ENCODE measurements around the gene TFF2. TPM values are rescaled to one million over a fixed set of nuclear protein-coding genes. Genes with fewer than 3 reads are reported as not detected.

Gene TFF2
- total RNA-seq, 1 experiment from 2014 or later: 1.1 TPM

DNA sequence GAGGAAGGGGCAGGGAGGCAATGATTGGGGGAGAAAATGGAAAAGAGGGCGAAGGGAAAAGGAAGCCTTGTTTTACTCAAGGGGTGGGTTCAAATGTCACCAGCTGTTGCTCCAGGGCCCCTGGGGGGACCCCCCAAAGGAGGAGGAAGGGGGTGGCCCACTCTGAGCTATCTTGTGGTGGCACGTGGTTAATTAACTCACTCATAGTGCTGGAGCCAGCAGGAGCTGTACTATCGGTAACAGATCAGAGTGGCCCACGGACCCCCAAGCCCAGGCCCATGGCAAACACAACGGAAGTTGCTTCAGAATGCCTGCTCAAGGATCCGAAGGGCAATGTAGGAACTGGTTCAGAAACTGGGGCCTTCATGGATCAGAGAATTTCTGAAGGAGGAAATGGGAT is 7.2 kb downstream of the TFF2 start:
- TF ChIP-seq SIN3A (IDR thresholded peaks at IDR 0.05; ENCODE audit: borderline replicate concordance, insufficient read depth, low read depth, low read length) (no peak), TCF7L2 (IDR thresholded peaks at IDR 0.05; ENCODE audit: low read depth, low read length) (no peak), POLR2AphosphoS5 (IDR thresholded peaks at IDR 0.05; ENCODE audit: low read depth, low read length) (no peak)
- TF ChIP-seq, protein P1, sequence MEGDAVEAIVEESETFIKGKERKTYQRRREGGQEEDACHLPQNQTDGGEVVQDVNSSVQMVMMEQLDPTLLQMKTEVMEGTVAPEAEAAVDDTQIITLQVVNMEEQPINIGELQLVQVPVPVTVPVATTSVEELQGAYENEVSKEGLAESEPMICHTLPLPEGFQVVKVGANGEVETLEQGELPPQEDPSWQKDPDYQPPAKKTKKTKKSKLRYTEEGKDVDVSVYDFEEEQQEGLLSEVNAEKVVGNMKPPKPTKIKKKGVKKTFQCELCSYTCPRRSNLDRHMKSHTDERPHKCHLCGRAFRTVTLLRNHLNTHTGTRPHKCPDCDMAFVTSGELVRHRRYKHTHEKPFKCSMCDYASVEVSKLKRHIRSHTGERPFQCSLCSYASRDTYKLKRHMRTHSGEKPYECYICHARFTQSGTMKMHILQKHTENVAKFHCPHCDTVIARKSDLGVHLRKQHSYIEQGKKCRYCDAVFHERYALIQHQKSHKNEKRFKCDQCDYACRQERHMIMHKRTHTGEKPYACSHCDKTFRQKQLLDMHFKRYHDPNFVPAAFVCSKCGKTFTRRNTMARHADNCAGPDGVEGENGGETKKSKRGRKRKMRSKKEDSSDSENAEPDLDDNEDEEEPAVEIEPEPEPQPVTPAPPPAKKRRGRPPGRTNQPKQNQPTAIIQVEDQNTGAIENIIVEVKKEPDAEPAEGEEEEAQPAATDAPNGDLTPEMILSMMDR (IDR thresholded peaks at IDR 0.05): no peak
- TF ChIP-seq, protein P2, sequence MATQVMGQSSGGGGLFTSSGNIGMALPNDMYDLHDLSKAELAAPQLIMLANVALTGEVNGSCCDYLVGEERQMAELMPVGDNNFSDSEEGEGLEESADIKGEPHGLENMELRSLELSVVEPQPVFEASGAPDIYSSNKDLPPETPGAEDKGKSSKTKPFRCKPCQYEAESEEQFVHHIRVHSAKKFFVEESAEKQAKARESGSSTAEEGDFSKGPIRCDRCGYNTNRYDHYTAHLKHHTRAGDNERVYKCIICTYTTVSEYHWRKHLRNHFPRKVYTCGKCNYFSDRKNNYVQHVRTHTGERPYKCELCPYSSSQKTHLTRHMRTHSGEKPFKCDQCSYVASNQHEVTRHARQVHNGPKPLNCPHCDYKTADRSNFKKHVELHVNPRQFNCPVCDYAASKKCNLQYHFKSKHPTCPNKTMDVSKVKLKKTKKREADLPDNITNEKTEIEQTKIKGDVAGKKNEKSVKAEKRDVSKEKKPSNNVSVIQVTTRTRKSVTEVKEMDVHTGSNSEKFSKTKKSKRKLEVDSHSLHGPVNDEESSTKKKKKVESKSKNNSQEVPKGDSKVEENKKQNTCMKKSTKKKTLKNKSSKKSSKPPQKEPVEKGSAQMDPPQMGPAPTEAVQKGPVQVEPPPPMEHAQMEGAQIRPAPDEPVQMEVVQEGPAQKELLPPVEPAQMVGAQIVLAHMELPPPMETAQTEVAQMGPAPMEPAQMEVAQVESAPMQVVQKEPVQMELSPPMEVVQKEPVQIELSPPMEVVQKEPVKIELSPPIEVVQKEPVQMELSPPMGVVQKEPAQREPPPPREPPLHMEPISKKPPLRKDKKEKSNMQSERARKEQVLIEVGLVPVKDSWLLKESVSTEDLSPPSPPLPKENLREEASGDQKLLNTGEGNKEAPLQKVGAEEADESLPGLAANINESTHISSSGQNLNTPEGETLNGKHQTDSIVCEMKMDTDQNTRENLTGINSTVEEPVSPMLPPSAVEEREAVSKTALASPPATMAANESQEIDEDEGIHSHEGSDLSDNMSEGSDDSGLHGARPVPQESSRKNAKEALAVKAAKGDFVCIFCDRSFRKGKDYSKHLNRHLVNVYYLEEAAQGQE (IDR thresholded peaks at IDR 0.05; ENCODE audit: insufficient read depth in 1 of 2, low read depth in 2 of 2, low read length in 1 of 2): no peak
- ATAC-seq: no peak
- Histone ChIP-seq H3K27me3 (ENCODE audit: control insufficient read depth, insufficient read depth, low read length) (no peaks in the 10 kb centered on the region), H3K4me1 (ENCODE audit: control insufficient read depth, insufficient read depth, low read length) (no peaks in the 10 kb centered on the region), H3K4me3 (ENCODE audit: low read depth in 2 of 2, low read length in 2 of 2) (no peak overlapping the region), H3K9me3 (ENCODE audit: control insufficient read depth, insufficient read depth, low read depth, low read length) (no peaks in the 10 kb centered on the region), H3K36me3 (ENCODE audit: control insufficient read depth, insufficient read depth, low read length) (no peaks in the 10 kb centered on the region), H3K27ac (ENCODE audit: low read length) (no peak overlapping the region)
- no peak for DNase-seq (ENCODE audit: low read depth, low spot score)
- BruUV-seq (replicated peaks): no TSS peak
- ChIA-PET CTCF (no interaction called here), POLR2A (no interaction called here)
- intact Hi-C loops (cut with micrococcal nuclease; ENCODE audit: unreplicated experiment) (no loop called here), in situ Hi-C loops (cut with HindIII; ENCODE audit: low pct_unique_long_range_greater_than_20kb, low sequenced_read_pairs) (no loop called here)

DNA sequence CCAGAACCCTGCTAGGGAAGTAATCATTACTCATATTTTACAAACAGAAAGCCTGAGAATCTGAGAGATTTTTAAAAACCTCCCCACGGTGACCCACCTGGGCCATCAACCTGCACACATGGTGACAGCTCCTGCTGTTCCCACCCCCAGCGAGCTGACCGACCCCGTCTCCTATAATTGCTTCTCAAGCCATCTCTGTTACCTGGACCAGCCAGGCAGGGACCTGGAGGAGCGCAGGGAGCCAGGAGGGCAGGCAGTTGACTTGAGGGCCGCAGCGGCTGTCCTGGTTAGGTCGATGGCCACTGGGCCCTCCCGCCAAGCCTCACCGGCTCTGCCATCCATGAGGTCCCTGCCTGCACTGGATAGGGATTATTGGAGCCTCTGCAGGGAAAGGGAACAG is 7.7 kb downstream of the TFF2 start:
- Histone ChIP-seq H3K36me3 (ENCODE audit: control insufficient read depth, insufficient read depth, low read length) (no peaks in the 10 kb centered on the region), H3K4me3 (ENCODE audit: low read depth in 2 of 2, low read length in 2 of 2) (no peak overlapping the region), H3K27ac (ENCODE audit: low read length) (no peak overlapping the region), H3K4me1 (ENCODE audit: control insufficient read depth, insufficient read depth, low read length) (no peaks in the 10 kb centered on the region), H3K27me3 (ENCODE audit: control insufficient read depth, insufficient read depth, low read length) (no peaks in the 10 kb centered on the region), H3K9me3 (ENCODE audit: control insufficient read depth, insufficient read depth, low read depth, low read length) (no peaks in the 10 kb centered on the region)
- BruUV-seq (replicated peaks): no TSS peak
- intact Hi-C loops (cut with micrococcal nuclease; ENCODE audit: unreplicated experiment): no loop called here
- CTCF ChIA-PET: no interaction called here
- ATAC-seq: no peak
- POLR2A ChIA-PET: no interaction called here
- DNase-seq (ENCODE audit: low read depth, low spot score): no peak
- TF ChIP-seq TCF7L2 (IDR thresholded peaks at IDR 0.05; ENCODE audit: low read depth, low read length): no peak
- TF ChIP-seq POLR2AphosphoS5 (IDR thresholded peaks at IDR 0.05; ENCODE audit: low read depth, low read length): no peak
- in situ Hi-C loops (cut with HindIII; ENCODE audit: low pct_unique_long_range_greater_than_20kb, low sequenced_read_pairs): no loop called here

DNA sequence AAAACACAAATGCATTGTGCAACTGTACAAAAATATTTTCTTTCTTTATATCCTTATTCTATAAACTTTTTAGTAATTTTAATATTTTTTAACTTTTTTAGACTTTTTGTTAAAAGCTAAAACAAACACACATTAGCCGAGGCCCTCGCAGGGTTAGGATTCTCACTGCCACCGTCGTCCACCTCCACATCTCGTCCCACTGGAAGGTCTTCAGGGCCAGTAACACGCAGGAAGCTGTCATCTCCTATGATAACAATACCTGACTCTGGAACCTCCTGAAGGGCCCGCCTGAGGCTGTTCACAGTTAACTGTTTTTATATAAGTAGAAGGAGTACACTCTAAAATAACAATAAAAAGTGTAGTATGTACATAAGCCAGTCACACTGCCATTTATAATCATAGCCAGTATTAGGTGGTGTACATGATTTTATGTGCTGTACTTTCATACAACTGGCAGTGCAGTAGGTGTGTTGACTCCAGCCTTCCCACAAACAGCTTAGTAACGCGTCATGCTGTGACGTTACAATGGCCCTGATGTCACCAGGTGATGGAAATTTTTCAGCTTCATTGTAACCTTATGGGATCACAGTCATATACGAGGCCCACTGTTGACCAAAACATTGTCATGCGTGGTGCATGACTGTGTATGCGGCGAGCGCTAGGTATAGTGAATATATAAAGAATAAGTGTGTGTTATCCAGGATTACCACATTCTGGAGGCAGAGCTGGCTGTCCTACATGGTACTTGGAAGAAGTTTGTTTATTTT is 8.8 kb downstream of the TFF2 start:
- no peak overlapping the region for H3K4me3 ChIP-seq (ENCODE audit: low read depth in 2 of 2, low read length in 2 of 2)
- ChIA-PET POLR2A (no interaction called here), CTCF (no interaction called here)
- ATAC-seq (no peak), DNase-seq (ENCODE audit: low read depth, low spot score) (no peak)
- H3K27me3 ChIP-seq (ENCODE audit: control insufficient read depth, insufficient read depth, low read length): no peaks in the 10 kb centered on the region
- H3K36me3 ChIP-seq (ENCODE audit: control insufficient read depth, insufficient read depth, low read length): no peaks in the 10 kb centered on the region
- no peak overlapping the region for H3K27ac ChIP-seq (ENCODE audit: low read length)
- no peaks in the 10 kb centered on the region for H3K4me1 ChIP-seq (ENCODE audit: control insufficient read depth, insufficient read depth, low read length)
- intact Hi-C loops (cut with micrococcal nuclease; ENCODE audit: unreplicated experiment): no loop called here
- TF ChIP-seq SIN3A (IDR thresholded peaks at IDR 0.05; ENCODE audit: borderline replicate concordance, insufficient read depth, low read depth, low read length) (no peak), TCF7L2 (IDR thresholded peaks at IDR 0.05; ENCODE audit: low read depth, low read length) (no peak), POLR2AphosphoS5 (IDR thresholded peaks at IDR 0.05; ENCODE audit: low read depth, low read length) (no peak)
- TF ChIP-seq, protein P2 (IDR thresholded peaks at IDR 0.05; ENCODE audit: insufficient read depth in 1 of 2, low read depth in 2 of 2, low read length in 1 of 2): no peak
- TF ChIP-seq, protein P1 (IDR thresholded peaks at IDR 0.05): no peak
- no TSS peak for BruUV-seq (replicated peaks)
- in situ Hi-C loops (cut with HindIII; ENCODE audit: low pct_unique_long_range_greater_than_20kb, low sequenced_read_pairs): no loop called here
- H3K9me3 ChIP-seq (ENCODE audit: control insufficient read depth, insufficient read depth, low read depth, low read length): no peaks in the 10 kb centered on the region

All from Panc1 (cell line).